ENCODE data around the gene PURB.

Gene PURB

DNA sequence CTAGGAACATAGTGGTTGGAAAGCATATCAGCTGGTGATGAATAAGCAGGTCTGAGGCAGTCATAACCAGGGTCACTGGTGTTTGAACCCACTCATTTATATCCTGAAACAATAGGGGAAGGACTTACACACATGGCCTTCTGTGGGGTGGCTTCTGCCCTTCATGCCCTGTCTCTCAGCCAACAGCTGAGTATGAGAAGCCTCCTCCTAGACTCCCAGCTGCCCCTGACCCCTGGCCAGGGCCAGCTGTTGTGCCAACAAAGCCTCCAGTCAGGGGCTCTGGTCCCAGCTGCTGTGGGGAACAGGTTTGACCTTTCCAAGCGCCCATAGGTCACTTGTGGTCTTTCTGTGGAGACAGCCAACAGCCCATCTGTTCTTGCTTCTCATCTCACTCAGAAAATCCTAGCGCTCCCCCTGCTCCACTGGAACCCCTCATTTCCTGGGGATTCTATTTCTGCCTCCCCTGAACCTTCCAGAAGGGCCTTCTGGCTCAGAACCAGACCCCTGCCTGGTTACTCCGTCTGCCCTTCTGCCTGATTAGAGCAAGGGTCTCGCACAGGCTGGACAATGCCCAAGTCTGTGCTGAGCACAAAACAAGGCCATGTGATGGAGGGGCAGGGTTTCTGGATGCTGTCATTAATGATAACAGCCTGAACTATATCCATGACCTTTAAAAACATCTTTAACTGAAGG is 9.7 kb upstream of the PURB start:
- Histone ChIP-seq H3K27me3 (no peaks in the 10 kb centered on the region), H3K36me3 (no peaks in the 10 kb centered on the region), H3K9me3 (no peaks in the 10 kb centered on the region), H3K4me3 (no peak overlapping the region), H3K4me1 (peaks cover 14% of the 10 kb centered on the region), H3K4me2 (no peak overlapping the region), H3K9ac (no peak overlapping the region), H4K20me1 (no peaks in the 10 kb centered on the region), H3K27ac (no peak overlapping the region)
- TF ChIP-seq Cebpa-rat (IDR thresholded peaks at IDR 0.05) = no peak

DNA sequence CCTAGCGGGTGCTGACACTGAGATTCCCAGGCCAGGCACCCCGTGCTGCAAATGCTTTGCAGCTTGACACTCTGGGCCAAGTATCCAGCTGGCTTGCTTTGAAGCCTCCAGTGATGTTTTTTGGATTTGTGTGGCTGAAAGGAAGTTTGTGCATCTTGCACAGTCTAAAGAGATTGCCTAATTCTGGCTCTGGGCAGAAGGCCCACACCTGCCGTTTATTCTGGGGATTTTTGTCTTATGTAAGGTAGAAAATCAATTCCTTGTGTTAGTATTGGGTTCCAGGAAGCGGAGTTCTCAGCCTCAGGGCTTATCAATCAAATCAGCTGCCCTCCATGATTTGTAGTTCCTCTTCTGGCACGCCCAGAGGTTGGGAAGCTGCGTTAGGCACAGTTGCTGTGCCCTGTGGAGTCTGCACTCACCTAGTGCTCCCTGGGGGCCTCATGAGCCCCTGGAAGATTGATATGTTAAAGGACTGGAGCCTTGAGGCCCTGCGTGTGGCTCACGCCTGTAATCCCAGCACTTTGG is 8.4 kb upstream of the PURB start:
- Histone ChIP-seq H3K27ac (no peak overlapping the region), H3K4me1 (peaks cover 14% of the 10 kb centered on the region), H3K9ac (no peak overlapping the region), H3K4me2 (no peak overlapping the region), H3K27me3 (no peaks in the 10 kb centered on the region), H3K36me3 (no peaks in the 10 kb centered on the region), H4K20me1 (no peaks in the 10 kb centered on the region), H3K9me3 (no peaks in the 10 kb centered on the region), H3K4me3 (no peak overlapping the region)
- no peak for TF ChIP-seq Cebpa-rat (IDR thresholded peaks at IDR 0.05)

DNA sequence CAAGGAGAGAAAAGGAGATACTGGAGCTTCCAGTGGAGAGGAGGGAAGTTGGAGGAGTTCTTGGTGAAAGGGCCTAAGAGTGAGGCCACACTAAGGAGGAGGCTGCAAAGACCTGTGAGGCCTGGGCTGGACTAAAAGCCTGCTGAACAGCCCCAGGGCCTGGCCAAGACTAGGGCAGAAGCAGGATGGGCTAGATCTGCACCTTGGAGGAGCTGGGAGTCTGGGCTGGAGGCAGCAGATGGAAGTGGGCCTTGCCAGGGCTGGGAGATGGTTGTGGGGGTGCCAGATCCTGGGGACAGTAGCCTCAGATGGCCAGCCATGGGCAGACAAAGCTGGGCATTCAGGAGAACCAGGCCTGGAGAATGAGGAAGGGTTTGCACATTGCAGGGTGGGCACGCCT is 6.5 kb upstream of the PURB start:
- no peaks in the 10 kb centered on the region for H4K20me1 ChIP-seq
- H3K27ac ChIP-seq = peak overlapping the region; percentile 56
- peaks cover 14% of the 10 kb centered on the region for H3K4me1 ChIP-seq
- peak overlapping the region; percentile 48 for H3K4me2 ChIP-seq
- no peaks in the 10 kb centered on the region for H3K9me3 ChIP-seq
- no peaks in the 10 kb centered on the region for H3K36me3 ChIP-seq
- TF ChIP-seq Cebpa-rat (IDR thresholded peaks at IDR 0.05) = no peak
- no peaks in the 10 kb centered on the region for H3K27me3 ChIP-seq
- H3K4me3 ChIP-seq = no peak overlapping the region
- H3K9ac ChIP-seq = peak overlapping the region; percentile 50

DNA sequence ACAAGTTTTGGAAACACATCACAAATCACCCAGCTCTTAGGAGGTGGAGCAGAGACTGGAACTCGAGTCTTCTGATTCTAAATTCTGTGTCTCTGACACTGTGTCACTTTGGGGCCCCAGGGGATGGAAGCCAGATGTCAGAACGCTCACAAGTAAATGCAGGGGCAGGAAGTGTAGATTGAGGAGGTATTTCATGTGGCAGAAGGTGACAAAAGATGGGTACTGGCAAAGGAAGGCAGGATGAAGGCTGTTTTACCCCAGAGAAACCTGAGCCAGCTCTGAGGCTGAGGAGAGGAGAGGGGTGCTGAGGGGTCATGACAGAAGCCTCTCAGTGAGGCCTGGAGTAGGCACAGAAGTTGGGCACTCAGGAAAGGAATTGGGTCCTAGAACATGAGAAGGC is 6.0 kb upstream of the PURB start:
- no peaks in the 10 kb centered on the region for H3K36me3 ChIP-seq
- H4K20me1 ChIP-seq = no peaks in the 10 kb centered on the region
- no peaks in the 10 kb centered on the region for H3K9me3 ChIP-seq
- H3K27ac ChIP-seq = peak overlapping the region; percentile 56
- peak overlapping the region; percentile 50 for H3K9ac ChIP-seq
- peak overlapping the region; percentile 48 for H3K4me2 ChIP-seq
- H3K4me1 ChIP-seq = peaks cover 18% of the 10 kb centered on the region
- TF ChIP-seq Cebpa-rat (IDR thresholded peaks at IDR 0.05) = no peak
- no peaks in the 10 kb centered on the region for H3K27me3 ChIP-seq
- no peak overlapping the region for H3K4me3 ChIP-seq

DNA sequence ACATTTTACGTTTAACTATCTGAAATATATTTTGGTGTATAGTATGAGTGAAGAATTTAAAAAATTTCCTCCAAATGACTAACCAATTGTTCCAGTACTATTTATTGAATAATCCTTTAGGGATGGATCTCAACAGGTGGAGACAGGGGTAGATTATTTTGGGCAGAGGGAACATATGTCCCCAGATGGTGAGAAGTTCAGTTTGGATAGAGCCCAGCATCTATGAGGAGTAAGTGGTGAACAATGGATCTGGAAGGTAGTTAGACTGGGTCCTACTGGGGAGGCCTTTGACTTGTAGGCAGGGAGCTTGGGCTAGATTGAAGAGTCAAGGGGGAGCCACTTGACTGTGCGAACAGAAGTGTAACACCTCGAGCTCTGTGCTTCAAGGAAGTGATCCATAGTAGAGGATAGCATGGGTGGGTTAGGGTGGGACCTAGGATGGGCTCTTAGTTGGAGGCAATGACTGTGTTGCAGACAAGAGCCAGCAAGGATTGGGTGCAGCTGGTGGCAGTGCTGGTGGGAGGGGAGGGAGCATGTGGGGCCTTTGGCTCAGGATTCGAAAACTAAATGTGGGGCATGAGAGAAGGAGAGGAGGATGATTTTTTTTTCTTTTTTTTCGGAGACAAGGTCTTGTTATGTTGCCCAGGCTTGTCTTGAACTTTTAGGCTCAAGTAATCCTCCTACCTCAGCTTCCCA is 3.9 kb upstream of the PURB start:
- Histone ChIP-seq H3K36me3 (no peaks in the 10 kb centered on the region), H3K4me1 (peaks cover 27% of the 10 kb centered on the region), H3K9me3 (no peaks in the 10 kb centered on the region), H4K20me1 (peaks cover 7% of the 10 kb centered on the region), H3K27ac (no peak overlapping the region), H3K4me2 (no peak overlapping the region), H3K27me3 (no peaks in the 10 kb centered on the region), H3K9ac (no peak overlapping the region), H3K4me3 (no peak overlapping the region)
- no peak for TF ChIP-seq Cebpa-rat (IDR thresholded peaks at IDR 0.05)

DNA sequence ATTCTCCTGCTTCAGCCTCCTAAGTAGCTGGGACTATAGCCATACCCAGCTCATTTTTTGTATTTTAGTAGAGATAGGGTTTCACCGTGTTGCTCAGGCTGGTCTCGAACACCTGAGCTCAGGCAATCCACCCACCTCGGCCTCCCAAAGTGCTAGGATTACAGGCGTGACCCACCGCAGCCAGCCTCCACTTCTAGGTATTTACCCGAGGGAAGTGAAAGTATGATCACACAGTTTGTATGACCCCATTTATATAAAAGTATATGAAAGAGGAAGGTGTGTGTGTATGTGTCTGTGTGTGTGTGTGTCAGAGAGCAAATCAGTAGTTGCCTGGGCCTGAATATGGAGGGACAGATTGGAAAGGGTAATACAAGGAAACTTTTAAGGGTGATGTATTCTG is 2.0 kb upstream of the PURB start:
- Histone ChIP-seq H3K9me3 (no peaks in the 10 kb centered on the region), H3K27ac (no peak overlapping the region), H3K9ac (no peak overlapping the region), H3K4me1 (peaks cover 46% of the 10 kb centered on the region), H3K27me3 (no peaks in the 10 kb centered on the region), H3K36me3 (peaks cover 17% of the 10 kb centered on the region), H3K4me3 (no peak overlapping the region), H3K4me2 (no peak overlapping the region), H4K20me1 (peaks cover 26% of the 10 kb centered on the region)
- no peak for TF ChIP-seq Cebpa-rat (IDR thresholded peaks at IDR 0.05)

DNA sequence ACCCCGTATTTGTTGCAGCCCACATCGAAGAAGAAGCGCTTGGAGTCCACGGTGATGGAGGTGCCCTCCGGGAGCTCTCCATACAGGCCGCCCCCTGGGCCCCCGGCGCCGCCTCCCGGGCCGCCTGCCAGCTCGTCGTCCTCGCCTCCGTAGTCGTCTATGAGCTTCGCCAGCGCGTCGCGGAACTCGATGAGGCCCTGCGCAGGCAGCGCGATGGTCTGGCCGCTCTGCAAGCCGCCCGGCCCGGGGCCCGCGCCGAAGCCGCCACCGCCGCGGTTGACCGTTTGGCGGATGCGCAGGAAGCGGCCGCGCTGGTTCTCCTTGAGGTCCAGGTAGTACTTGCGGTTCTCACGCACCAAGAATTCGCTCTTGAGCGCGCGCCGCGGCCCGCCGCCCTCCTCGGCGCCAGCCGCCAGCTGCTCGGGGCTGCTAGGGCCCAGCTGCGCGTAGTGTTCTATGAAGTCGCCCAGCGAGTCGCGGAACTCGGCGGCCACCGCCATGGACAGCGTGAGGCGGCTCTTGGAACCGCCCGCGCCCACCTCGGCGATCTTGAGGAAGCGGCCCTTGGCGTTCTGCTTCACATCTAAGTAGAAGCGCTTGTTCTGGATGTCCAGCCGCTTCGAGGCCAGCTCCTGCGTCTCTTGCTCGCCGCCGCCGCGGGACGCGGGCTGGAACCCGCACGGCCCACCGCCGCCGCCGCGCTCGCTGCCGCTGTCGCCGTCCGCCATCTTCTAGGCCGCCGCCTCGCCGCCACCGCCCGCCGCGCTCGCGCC is 523 bp downstream of the PURB start:
- Histone ChIP-seq H3K4me3 (peak overlapping the region; percentile 99), H3K36me3 (peaks cover 19% of the 10 kb centered on the region)
- TF ChIP-seq Cebpa-rat (IDR thresholded peaks at IDR 0.05) = no peak

DNA sequence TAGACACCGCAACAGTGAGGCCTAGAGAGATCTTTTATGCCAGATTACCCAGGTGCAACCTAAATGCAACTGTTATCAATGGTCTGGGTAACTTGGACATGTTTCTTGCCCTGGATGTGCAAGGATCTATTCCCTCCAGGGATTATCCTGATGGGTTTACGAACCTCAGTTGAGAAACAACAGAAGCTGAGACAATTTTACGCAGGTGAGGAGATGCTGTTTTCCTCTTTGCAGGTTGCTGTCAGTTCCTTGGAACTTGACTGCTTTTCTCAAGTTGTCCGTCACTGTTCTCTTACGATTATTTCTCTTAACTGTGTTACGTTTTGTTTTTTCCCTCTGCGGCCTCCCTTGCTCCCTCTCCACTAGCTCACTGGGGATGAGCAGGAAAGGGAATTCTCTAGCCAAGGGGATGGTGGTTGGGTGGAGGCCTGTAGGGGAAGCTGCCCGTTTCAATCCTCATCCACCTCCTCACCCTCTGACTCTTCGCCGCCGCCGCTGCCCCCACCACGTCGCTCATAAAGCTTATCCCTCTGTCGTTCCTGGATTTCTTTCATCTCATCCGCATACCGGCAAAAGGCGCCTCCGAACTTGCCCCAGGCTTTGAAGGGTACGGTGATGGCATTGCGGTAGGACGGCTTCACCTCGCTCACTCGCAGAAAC is 1.2 kb downstream of the PURB start:
- Histone ChIP-seq H3K9me3 (no peaks in the 10 kb centered on the region), H3K4me3 (peak overlapping the region; percentile 99), H3K4me1 (peaks cover 59% of the 10 kb centered on the region), H4K20me1 (peaks cover 55% of the 10 kb centered on the region), H3K27ac (peak overlapping the region; percentile 98), H3K36me3 (peaks cover 19% of the 10 kb centered on the region), H3K27me3 (no peaks in the 10 kb centered on the region), H3K4me2 (peak overlapping the region; percentile 88), H3K9ac (peak overlapping the region; percentile 98)
- TF ChIP-seq Cebpa-rat (IDR thresholded peaks at IDR 0.05) = no peak

More for the DNA sequence above, 523 bp downstream of the PURB start:
- H3K27me3 ChIP-seq = no peaks in the 10 kb centered on the region
- H3K9me3 ChIP-seq = no peaks in the 10 kb centered on the region
- H3K4me2 ChIP-seq = peak overlapping the region; percentile 88
- peak overlapping the region; percentile 98 for H3K9ac ChIP-seq
- peaks cover 57% of the 10 kb centered on the region for H3K4me1 ChIP-seq
- peak overlapping the region; percentile 98 for H3K27ac ChIP-seq
- H4K20me1 ChIP-seq = peaks cover 51% of the 10 kb centered on the region

DNA sequence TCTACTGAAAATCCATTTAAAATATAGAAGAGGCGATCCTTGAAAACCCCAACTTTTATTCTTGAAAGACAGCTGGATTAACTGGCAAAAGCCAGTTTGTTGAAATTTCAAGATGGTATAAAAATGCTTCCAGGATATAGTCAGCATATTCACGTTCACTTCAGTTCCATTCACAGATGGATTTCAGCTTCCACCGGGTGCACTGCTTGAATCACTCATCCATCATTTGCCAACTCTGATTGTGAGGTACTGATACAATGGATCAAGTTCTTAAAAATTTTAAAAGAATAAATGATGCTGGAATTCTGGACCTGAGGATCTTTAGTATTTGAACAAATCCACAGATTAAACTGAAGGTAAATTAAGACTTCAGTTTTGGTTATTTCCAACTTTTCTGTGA is 2.4 kb downstream of the PURB start:
- Histone ChIP-seq H3K36me3 (peaks cover 21% of the 10 kb centered on the region), H3K27me3 (no peaks in the 10 kb centered on the region), H3K9me3 (no peaks in the 10 kb centered on the region), H4K20me1 (peaks cover 64% of the 10 kb centered on the region), H3K27ac (no peak overlapping the region), H3K9ac (peak overlapping the region; percentile 98; the same call in 1 of the 2 replicates), H3K4me3 (peak overlapping the region; percentile 99), H3K4me2 (peak overlapping the region; percentile 88), H3K4me1 (peaks cover 59% of the 10 kb centered on the region)
- TF ChIP-seq Cebpa-rat (IDR thresholded peaks at IDR 0.05) = no peak

All from BLaER1 (cell line).